B cell (primary cell): ENCODE data around the gene XPO4.

ENCODE experiments used
- EZH2 ChIP-seq: IDR thresholded peaks from 2 replicates; pipeline ENCODE4 v1.6.1; 2012; ENCODE audit warnings: borderline replicate concordance, low read depth, mild to moderate bottlenecking, moderate library complexity, low read length; ENCODE audit not compliant: insufficient read depth, poor library complexity, severe bottlenecking
- TF ChIP-seq, protein P1 (sequence below): fragments of 200-600 bp; IDR thresholded peaks from one replicate; pipeline ENCODE4 v1.8.0; 2022; ENCODE audit warnings: antibody characterized with exemption, mild to moderate bottlenecking

DNA sequence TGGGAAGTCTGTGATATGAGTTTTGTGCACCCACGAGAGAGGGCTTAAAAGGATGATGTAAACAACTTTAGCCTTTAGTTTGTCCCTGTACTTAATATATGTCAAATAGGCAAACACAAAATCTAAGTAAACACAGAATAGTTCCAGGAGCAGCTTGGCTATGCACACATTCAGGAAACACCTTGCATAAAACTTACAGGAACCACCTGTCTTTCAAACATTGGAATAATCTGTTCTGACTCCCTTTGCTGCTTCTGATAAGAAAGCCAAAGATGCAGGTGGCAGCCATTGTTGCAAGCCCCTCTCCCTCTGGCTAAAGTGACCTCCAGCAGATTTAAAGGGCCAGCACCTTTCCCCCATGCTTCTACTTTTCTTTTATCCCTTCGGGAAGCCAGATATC lies 133.5 kb downstream of the XPO4 start:
- TF ChIP-seq, protein P1, sequence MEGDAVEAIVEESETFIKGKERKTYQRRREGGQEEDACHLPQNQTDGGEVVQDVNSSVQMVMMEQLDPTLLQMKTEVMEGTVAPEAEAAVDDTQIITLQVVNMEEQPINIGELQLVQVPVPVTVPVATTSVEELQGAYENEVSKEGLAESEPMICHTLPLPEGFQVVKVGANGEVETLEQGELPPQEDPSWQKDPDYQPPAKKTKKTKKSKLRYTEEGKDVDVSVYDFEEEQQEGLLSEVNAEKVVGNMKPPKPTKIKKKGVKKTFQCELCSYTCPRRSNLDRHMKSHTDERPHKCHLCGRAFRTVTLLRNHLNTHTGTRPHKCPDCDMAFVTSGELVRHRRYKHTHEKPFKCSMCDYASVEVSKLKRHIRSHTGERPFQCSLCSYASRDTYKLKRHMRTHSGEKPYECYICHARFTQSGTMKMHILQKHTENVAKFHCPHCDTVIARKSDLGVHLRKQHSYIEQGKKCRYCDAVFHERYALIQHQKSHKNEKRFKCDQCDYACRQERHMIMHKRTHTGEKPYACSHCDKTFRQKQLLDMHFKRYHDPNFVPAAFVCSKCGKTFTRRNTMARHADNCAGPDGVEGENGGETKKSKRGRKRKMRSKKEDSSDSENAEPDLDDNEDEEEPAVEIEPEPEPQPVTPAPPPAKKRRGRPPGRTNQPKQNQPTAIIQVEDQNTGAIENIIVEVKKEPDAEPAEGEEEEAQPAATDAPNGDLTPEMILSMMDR, result no peak
- no peak for TF ChIP-seq EZH2
